Measurements from ENCODE around the gene PPP1R14C.

DNA sequence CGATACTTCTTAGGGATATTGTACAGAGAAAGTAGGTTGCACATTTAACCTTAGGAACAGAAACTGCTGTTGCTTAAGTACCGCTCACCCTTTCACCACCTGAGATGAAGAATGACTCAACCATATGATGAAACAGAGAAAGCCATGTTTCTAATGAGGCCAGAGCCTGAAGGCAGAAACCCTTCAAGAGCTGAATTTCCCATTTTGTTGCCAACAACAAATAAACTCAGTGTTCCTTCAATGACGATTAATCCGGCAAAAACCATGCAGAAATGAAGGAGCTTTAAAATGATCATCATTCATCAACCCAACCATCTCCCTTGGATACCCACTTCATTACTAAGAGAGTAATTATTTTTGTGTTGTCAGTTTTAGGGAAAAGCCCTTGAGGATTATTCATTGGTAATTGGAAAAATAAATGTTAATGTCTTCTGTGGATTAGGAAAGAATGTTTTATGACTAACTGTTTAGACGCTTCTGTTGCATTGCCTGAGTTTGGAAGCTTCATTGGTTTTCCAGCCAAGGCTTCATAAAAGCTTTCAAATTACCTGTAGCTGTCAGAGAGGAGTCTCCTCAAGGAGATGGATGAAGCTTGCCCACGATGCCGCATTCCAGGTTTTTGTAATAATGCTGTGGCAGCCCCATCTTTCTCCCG lies 113.9 kb downstream of the PPP1R14C start:
- TF ChIP-seq, protein P1, sequence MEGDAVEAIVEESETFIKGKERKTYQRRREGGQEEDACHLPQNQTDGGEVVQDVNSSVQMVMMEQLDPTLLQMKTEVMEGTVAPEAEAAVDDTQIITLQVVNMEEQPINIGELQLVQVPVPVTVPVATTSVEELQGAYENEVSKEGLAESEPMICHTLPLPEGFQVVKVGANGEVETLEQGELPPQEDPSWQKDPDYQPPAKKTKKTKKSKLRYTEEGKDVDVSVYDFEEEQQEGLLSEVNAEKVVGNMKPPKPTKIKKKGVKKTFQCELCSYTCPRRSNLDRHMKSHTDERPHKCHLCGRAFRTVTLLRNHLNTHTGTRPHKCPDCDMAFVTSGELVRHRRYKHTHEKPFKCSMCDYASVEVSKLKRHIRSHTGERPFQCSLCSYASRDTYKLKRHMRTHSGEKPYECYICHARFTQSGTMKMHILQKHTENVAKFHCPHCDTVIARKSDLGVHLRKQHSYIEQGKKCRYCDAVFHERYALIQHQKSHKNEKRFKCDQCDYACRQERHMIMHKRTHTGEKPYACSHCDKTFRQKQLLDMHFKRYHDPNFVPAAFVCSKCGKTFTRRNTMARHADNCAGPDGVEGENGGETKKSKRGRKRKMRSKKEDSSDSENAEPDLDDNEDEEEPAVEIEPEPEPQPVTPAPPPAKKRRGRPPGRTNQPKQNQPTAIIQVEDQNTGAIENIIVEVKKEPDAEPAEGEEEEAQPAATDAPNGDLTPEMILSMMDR (conservative IDR thresholded peaks at IDR 0.05) = no peak
- TF ChIP-seq EZH2 (IDR thresholded peaks at IDR 0.05; ENCODE audit: low read depth) = no peak

All from PC-9 (cell line).